GM23338 (cell line): Measurements from ENCODE around the gene HPDL. TPM values are rescaled to one million over a fixed set of nuclear protein-coding genes. Genes with fewer than 3 reads are reported as not detected.

Source experiments
- ATAC-seq: fragments of 200-7000 bp; cut with Tn5 transposase; 3 replicates; pipeline ENCODE4 v1.9.1; 2020
- DNase-seq: peaks from one replicate; pipeline ENCODE4 v3.0.0-alpha.2; 2015; ENCODE audit warnings: low spot score
- H2AFZ ChIP-seq: fragments of 200-600 bp; sonication (generic); 2 replicates; pipeline ENCODE4 v1.8.0; 2016; ENCODE audit warnings: antibody characterized with exemption, mild to moderate bottlenecking, moderate library complexity
- H3F3A ChIP-seq: fragments of 200-600 bp; sonication (generic); replicated peaks from 2 replicates; pipeline ENCODE4 v1.8.0; 2017; ENCODE audit warnings: antibody characterized with exemption, mixed run types, low read depth
- H3K27ac ChIP-seq: fragments of 200-600 bp; sonication (generic); 2 replicates; pipeline ENCODE4 v1.6.1; 2016; ENCODE audit warnings: low read depth
- H3K27me3 ChIP-seq: fragments of 200-600 bp; sonication (generic); 2 replicates; pipeline ENCODE4 v1.8.0; 2016; ENCODE audit warnings: mild to moderate bottlenecking, mixed run types, moderate library complexity; ENCODE audit not compliant: insufficient read depth
- H3K36me3 ChIP-seq: fragments of 200-600 bp; sonication (generic); 2 replicates; pipeline ENCODE4 v1.8.0; 2016; ENCODE audit warnings: mild to moderate bottlenecking; ENCODE audit not compliant: insufficient read depth
- H3K4me1 ChIP-seq: fragments of 200-600 bp; sonication (generic); 2 replicates; pipeline ENCODE4 v1.8.0; 2016; ENCODE audit warnings: mild to moderate bottlenecking, moderate library complexity; ENCODE audit not compliant: insufficient read depth
- H3K4me2 ChIP-seq: fragments of 200-600 bp; sonication (generic); 2 replicates; pipeline ENCODE4 v1.7.1; 2017; ENCODE audit warnings: mixed run types
- H3K4me3 ChIP-seq: fragments of 200-600 bp; sonication (generic); 2 replicates; pipeline ENCODE4 v1.6.1; 2016; ENCODE audit warnings: mixed run types
- H3K79me2 ChIP-seq: fragments of 200-600 bp; sonication (generic); replicated peaks from 2 replicates; pipeline ENCODE4 v1.8.0; 2017; ENCODE audit warnings: mild to moderate bottlenecking; ENCODE audit not compliant: insufficient read depth
- H3K9me2 ChIP-seq: fragments of 200-600 bp; sonication (generic); 2 replicates; pipeline ENCODE4 v1.8.0; 2017; ENCODE audit not compliant: insufficient read depth
- H4K20me1 ChIP-seq: fragments of 200-600 bp; sonication (generic); replicated peaks from 2 replicates; pipeline ENCODE4 v1.8.0; 2017; ENCODE audit warnings: mild to moderate bottlenecking; ENCODE audit not compliant: insufficient read depth
- H3K27ac Mint-ChIP-seq: 2 replicates; pipeline ENCODE4 v1.8.0; 2020; ENCODE audit warnings: inconsistent platforms, mild to moderate bottlenecking, moderate library complexity, mixed read lengths
- H3K27me3 Mint-ChIP-seq: 3 replicates; pipeline ENCODE4 v1.8.0; 2022; ENCODE audit warnings: low read depth, mild to moderate bottlenecking, moderate library complexity, mixed read lengths, inconsistent platforms; ENCODE audit not compliant: insufficient read depth, poor library complexity
- H3K36me3 Mint-ChIP-seq: 3 replicates; pipeline ENCODE4 v1.8.0; 2021; ENCODE audit warnings: low read depth, mild to moderate bottlenecking, inconsistent platforms, moderate library complexity, mixed read lengths
- H3K4me1 Mint-ChIP-seq: 3 replicates; pipeline ENCODE4 v1.8.0; 2020; ENCODE audit warnings: mild to moderate bottlenecking, inconsistent platforms, mixed read lengths
- H3K4me3 Mint-ChIP-seq: 3 replicates; pipeline ENCODE4 v1.8.0; 2021; ENCODE audit warnings: moderate library complexity, mild to moderate bottlenecking, inconsistent platforms, mixed read lengths
- H3K9me3 Mint-ChIP-seq: 3 replicates; pipeline ENCODE4 v1.8.0; 2020; ENCODE audit warnings: moderate library complexity, mild to moderate bottlenecking, inconsistent platforms, mixed read lengths
- CREB1 ChIP-seq: fragments of 250-450 bp; sonication (Bioruptor Pico); IDR thresholded peaks from 2 replicates; pipeline ENCODE4 v1.5.0; 2020; ENCODE audit warnings: low read depth, mild to moderate bottlenecking, moderate library complexity
- EZH2phosphoT487 ChIP-seq: fragments of 200-600 bp; sonication (generic); IDR thresholded peaks from one replicate; pipeline ENCODE4 v1.8.1; 2018; ENCODE audit warnings: antibody characterized with exemption; ENCODE audit not compliant: unreplicated experiment
- POLR2AphosphoS5 ChIP-seq: IDR thresholded peaks from 2 replicates; pipeline ENCODE4 v1.6.1; 2016; ENCODE audit warnings: antibody characterized with exemption, low read depth
- REST ChIP-seq: IDR thresholded peaks from one replicate; pipeline ENCODE4 v1.6.1; 2018; ENCODE audit warnings: antibody characterized with exemption; ENCODE audit not compliant: unreplicated experiment
- STAT1 ChIP-seq: IDR thresholded peaks from one replicate; pipeline ENCODE4 v1.6.1; 2016; ENCODE audit warnings: antibody characterized with exemption; ENCODE audit not compliant: unreplicated experiment
- ZNF114 ChIP-seq: fragments of 250-450 bp; sonication (Bioruptor Pico); IDR thresholded peaks from 2 replicates; pipeline ENCODE4 v1.5.0; 2020; ENCODE audit warnings: mild to moderate bottlenecking, moderate library complexity
- ZNF331 ChIP-seq: fragments of 250-450 bp; sonication (Bioruptor Pico); IDR thresholded peaks from 2 replicates; pipeline ENCODE4 v1.5.0; 2020; ENCODE audit warnings: low read depth, mild to moderate bottlenecking, moderate library complexity
- polyA plus RNA-seq: library from polyadenylated mRNA; unstranded; fragments of >200 nt; fragmentation: Nextera tagmentation; extraction: Ambion mirVana; gene quantifications from 2 replicates; pipeline ENCODE4 v1.2.1, GENCODE V29; 2016
- total RNA-seq: library from RNA; depleted of rRNA; stranded (reverse); fragments of >200 nt; shearing (Covaris generic); gene quantifications from 2 replicates; pipeline ENCODE4 v1.2.3, GENCODE V29; 2014
- TF ChIP-seq, protein P1 (sequence below), 2 experiments: fragments of 200-600 bp in 1 of 2; sonication (generic) in 1 of 2; conservative IDR thresholded peaks; 2 replicates each; pipeline versions ENCODE4 v1.5.1 to v1.6.1; 2016 to 2017; ENCODE audit warnings: antibody characterized with exemption in 2 of 2, low read depth in 2 of 2, mild to moderate bottlenecking in 2 of 2, moderate library complexity in 1 of 2

The HPDL gene
- total and polyA plus RNA-seq, 2 experiments from 2014 or later, result 36.5 to 82.1 TPM

GRCh38 chr1:45370575-45370974 is 43.9 kb downstream of the HPDL start (continued):
- TF ChIP-seq REST (no peak), POLR2AphosphoS5 (no peak), ZNF331 (no peak), STAT1 (no peak), CREB1 (CRISPR knock-in tag) (no peak), ZNF114 (CRISPR knock-in tag) (no peak)
- TF ChIP-seq, protein P1, sequence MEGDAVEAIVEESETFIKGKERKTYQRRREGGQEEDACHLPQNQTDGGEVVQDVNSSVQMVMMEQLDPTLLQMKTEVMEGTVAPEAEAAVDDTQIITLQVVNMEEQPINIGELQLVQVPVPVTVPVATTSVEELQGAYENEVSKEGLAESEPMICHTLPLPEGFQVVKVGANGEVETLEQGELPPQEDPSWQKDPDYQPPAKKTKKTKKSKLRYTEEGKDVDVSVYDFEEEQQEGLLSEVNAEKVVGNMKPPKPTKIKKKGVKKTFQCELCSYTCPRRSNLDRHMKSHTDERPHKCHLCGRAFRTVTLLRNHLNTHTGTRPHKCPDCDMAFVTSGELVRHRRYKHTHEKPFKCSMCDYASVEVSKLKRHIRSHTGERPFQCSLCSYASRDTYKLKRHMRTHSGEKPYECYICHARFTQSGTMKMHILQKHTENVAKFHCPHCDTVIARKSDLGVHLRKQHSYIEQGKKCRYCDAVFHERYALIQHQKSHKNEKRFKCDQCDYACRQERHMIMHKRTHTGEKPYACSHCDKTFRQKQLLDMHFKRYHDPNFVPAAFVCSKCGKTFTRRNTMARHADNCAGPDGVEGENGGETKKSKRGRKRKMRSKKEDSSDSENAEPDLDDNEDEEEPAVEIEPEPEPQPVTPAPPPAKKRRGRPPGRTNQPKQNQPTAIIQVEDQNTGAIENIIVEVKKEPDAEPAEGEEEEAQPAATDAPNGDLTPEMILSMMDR (conservative IDR thresholded peaks at IDR 0.05; ENCODE audit: low read depth in 2 of 2), result no peak

GRCh38 chr1:45373573-45373972 is 46.9 kb downstream of the HPDL start:
- H3K4me1 ChIP-seq, result no peaks in the 10 kb centered on the region
- Mint-ChIP-seq H3K4me3 (no peak overlapping the region), H3K36me3 (no peaks in the 10 kb centered on the region), H3K9me3 (no peaks in the 10 kb centered on the region), H3K27me3 (peaks cover 2% of the 10 kb centered on the region), H3K27ac (no peak overlapping the region), H3K4me1 (no peaks in the 10 kb centered on the region)
- no peaks in the 10 kb centered on the region for H3K36me3 ChIP-seq
- no peak overlapping the region for H2AFZ ChIP-seq
- no peak for DNase-seq
- no peaks in the 10 kb centered on the region for H3K27me3 ChIP-seq
- H3K4me2 ChIP-seq, result no peak overlapping the region
- no peaks in the 10 kb centered on the region for H3F3A ChIP-seq
- no peaks in the 10 kb centered on the region for H3K9me2 ChIP-seq
- no peaks in the 10 kb centered on the region for H4K20me1 ChIP-seq
- no peak for ATAC-seq
- no peak for TF ChIP-seq EZH2phosphoT487
- H3K27ac ChIP-seq, result no peak overlapping the region
- H3K79me2 ChIP-seq, result no peaks in the 10 kb centered on the region
- no peak overlapping the region for H3K4me3 ChIP-seq
